Measurements from ENCODE around the gene GLOD4. TPM values are rescaled to one million over a fixed set of nuclear protein-coding genes. Genes with fewer than 3 reads are reported as not detected.
"Not testable (repeated sequence)": the region's sequence is repeated elsewhere in the genome, so short reads cannot be mapped to it uniquely, and the experiment has no call there.

The GLOD4 gene
- total RNA-seq, 1 experiment from 2014 or later: 39.3 TPM

DNA sequence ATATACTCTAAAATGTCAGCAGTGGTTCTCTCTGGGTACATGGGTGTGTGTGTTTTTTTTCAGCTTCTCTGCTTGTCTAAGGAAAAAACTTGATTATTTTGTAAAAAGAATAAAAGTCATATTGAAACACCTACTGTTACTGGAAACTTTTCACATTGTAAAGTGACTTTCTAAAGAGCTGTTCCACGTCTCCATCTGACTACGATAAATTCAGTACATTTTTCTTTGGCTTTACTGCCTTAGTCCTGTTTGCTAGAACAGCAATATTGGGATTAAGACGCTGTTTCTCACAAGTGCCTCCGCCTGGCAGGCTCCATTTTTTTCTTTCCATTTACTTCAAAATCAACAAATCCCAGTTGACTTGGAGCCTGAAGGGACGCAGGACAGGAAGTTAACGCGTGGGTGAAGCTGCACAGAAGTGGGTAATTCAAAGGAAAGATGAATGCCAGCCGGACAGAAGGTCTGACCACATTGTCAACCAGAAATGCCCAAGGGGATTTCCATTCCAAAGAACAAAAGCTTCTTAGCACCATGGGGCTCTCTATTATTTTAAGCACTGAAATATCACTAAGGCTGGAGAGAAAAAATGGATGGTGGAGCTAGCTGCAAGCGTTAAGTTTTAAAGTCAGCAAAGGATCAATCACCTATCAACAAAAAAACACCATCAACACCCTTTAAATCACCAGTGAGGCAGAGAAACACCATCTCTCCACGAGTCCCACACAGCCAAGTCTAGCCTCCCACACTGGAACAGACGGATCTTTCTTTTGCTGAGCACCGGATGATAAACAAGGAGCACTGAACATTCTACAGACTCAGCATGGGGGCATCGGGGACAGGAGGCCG, 8.4 kb downstream of the GLOD4 start:
- peak; percentile 88 for DNase-seq (ENCODE audit: low read depth)

DNA sequence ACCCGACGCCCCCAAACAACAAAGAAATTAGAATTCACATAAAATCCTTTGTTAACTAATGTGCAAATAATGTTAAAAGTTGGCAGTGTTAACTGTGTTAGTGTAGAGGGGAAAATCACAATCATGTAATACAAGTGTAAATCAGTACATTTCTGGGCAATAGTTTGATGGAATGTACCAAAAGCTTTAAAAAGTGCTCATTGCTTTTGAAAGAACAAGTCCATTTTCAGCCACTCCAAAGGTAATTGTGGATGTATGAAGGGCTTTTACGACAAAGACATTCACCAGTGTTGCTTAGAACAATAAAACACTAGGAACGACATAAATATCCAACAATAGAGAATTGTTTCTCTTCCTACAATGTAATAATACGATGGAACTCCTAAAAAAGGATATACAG, 9.1 kb downstream of the GLOD4 start:
- no peak for DNase-seq (ENCODE audit: low read depth)

DNA sequence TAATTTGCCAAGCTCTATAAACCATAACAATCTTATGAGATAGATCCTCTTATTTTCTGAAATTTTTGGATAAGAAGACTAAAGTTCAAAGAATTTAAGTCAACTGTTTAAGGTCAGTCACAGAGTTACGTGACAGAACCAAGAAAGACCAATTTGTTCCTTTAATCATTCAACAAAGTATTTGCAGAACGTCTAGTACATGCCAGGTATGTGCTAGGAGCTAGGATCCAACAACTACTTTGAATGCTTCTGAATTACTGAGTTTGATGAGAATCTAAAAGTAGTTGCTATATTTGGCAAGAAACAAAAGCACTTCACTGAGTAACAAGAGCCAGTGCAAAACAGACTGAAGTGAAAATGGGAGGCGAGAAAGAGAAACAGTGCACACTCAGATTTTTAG, 15.0 kb downstream of the GLOD4 start:
- DNase-seq (ENCODE audit: low read depth): no peak

DNA sequence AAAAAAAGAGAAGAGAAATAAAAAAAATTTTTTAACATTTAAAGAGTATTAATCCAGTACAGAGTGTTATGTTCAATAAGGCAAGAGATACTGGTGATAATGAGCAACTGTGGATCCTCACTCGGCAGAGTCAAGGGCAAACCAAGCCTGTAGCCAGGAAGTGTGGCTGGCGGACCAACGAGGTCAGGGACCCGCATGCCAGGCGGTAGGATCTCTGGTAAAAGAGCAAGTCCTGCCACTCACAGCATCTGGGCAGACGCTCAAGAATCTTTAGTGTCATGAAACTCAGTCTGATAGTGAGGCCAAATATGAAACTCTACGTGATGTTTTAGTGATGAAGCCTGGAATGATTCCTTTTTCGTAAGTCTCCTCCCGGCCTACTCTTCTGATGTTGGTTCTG, 21.7 kb downstream of the GLOD4 start:
- no peak for DNase-seq (ENCODE audit: low read depth)

DNA sequence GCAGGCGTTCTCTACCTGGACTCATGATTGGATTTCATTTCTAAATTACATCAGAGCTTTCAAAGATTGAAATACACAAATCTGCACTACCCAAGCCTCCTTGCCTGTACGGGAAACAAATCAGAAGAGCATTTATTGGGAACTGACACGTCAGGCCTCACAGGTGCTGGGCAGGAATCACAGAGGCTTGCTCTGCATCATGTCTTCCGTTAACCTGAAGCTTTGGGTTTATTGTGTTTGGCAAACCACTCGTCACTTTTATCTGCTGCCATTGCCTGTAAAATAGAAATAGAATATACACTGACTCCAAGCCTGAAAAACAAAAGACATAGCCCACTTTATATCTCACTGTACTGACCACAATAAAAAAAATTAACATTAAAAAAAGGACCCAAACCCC, 22.1 kb downstream of the GLOD4 start:
- no peak for DNase-seq (ENCODE audit: low read depth)

DNA sequence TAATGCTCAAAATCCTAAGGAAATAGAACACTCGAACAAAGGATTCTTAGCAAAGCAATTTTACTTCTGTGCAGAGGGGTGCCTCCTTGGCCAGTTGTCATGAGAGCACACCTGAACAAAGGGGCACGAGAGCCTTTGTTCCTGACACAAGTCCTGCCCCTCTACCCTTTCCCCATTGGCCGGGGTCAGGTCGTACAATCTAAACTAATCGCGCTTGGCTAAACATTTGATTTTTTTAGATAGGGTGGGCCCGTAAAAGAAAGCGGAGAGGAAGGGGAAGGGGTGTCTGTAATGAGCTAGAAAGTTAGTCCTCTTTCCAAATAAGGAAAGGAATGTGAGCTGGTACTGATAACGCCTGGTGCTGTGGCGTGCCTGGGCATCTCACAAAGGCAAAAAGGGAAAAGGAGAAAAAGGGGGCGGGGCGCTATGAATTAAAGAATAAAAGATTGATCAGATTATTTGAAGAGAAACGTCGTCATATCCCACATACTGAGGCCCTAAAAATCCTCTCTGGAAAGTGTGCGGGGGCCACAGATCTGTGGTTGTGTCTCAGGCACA, 26.0 kb downstream of the GLOD4 start:
- DNase-seq (ENCODE audit: low read depth): not testable (repeated sequence)

DNA sequence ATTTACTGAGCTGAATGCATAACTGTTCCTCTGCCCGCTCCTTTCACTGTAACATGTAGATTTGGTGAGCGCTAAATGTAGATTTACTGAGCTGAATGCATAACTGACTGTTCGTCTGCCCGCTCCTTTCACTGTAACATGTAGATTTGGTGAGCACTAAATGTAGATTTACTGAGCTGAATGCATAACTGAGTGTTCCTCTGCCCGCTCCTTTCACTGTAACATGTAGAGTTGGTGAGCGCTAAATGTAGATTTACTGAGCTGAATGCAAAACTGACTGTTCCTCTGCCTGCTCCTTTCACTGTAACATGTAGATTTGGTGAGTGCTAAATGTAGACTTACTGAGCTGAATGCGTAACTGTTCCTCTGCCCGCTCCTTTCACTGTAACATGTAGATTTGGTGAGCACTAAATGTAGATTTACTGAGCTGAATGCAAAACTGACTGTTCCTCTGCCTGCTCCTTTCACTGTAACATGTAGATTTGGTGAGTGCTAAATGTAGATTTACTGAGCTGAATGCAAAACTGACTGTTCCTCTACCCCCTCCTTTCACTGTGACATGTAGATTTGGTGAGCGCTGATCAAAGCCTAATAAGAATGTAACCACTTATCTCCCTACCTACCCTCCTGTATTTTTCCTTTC, 26.6 kb downstream of the GLOD4 start:
- not testable (repeated sequence) for DNase-seq (ENCODE audit: low read depth)

DNA sequence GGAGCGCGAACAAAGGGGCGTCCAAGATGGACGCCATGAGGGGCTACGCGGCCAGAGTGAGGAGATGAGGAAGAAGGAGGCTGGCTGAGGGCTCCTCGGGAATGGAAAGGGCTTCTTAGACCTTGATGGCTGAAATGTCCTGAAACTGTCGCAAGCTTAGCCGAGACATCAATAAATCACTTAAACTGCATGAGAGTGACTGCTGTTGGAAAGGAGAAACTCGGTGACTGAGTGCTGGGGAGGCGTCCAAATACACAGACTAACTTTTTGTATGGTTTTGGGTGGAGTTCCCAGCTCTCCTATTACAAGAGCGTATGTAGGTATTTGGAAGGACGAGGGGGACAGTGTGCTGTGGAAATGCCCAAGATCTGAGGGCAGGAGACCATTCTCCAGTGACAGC, 28.7 kb downstream of the GLOD4 start:
- no peak for DNase-seq (ENCODE audit: low read depth)

DNA sequence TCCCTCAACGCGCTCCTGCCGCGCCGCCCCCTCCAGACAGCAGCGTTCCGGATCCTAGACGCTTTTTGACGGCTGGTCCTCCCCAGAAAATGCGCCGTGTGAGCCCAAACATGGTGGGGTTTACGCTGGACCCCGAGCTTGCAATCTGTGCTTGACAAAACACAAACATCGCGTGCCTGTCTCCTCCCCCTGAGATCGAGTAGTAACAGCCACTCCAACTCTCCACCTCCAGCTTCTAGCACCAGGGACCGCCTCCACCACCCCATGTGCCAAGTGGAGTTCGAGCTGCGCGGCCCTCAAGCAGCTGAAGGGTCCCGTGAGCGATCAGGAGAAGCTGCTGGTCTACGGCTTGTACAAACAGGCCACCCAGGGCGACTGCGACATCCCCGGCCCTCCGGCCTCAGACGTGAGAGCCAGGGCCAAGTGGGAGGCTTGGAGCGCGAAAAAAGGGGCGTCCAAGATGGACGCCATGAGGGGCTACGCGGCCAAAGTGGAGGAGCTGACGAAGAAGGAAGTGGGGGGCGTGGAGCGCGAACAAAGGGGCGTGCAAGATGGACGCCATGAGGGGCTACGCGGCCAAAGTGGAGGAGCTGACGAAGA, 29.4 kb downstream of the GLOD4 start:
- DNase-seq (ENCODE audit: low read depth): peak; percentile 47

DNA sequence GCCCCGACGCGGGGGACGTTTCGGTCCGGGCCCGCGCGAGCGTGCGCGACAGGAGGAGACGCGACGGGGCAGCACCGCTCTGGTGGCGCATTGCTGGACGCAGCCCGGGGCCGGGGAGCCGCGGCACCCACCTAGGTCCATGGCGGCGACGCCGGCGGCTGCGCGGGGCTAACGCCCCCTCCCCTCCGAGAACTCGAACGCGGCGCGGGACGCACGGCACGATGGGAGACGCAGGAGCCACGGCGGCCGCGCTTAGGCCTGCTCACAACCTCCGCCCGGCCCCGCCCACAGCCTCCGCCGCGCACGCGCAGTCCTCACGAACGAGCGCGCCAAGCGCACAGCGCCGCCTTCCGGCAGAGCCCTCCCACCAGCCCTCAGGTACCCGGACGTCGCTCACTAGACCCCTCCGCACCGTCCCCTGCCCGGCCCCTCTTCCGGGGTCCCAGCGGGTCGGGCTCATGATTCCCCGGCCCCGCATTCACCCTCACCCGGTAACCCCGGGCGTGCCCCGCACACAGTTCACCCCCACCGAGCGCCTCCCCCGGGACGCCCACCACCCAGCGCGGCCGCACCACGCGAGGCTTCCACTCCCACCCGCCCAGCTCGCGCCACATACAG, 30.0 kb downstream of the GLOD4 start, which contains the start of gene GEMIN4:
TSS of gene GEMIN4 (minus strand) at position 263 of the 618 bp plus-strand sequence. CDS start at position 141, 122 bp downstream.
- DNase-seq (ENCODE audit: low read depth): peak; percentile 75

DNA sequence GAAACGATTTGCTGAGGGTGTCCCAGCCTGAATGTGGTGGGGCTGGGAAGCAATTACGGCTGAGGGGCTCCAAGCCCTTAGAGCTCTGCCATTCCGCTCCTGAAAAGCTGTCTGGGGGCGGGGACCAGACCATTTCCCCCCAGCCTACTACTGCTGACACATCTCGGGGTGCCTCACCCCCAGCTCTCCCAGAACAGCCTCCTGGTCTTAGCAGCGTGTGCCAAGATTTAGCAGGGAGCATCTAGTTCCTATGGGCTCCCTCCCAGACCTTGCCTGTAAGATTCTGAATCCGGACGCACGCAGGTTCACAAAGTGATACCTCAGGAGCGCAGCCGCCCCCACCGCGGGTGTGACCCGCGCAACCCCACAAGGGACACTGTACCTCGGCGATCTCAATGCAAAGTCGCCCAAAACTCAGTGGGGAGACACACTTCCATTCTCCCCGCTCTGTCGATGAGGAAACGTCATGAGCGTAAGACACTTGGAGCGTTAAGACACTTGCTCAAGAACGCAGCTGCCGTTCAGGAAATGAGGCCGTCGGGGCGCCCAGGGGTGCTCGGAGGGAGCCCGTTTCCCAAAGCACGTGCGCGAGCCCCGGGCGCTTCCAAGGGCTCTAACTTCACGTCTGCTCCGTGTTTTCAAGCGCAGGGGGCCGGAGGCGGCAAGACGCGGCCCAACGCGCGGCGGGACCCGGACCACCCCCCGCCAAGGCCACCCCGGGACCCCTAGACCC, 30.6 kb downstream of the GLOD4 start:
- DNase-seq (ENCODE audit: low read depth): peak; percentile 35

DNA sequence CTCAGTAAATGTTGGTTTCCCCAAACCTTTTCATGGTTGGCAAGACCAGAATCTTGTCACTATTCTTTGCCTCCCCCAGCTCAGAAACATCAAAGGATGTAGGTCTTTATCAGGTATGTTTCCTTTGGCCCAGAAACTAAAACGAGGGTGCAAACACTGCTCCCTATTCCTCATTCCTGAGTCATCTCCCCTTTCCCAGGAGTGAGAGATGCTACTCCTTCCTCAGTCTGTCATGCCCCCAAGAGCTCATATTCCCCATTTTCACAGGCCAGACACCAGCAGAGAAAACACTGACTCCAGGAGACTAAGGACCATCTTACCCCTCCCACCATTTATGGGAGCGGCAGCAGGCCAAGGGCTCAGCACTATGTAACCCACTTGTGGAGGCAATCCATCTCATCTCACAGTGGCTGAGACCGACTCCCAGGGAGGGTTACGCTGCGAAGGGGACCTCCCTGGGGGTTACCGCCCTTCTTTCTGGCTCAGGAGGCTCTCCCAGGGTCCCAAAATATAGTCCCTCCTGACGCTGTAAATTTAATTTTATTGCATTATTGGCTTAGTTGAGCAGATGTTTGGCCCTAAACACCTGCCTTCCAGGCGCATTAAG, 31.5 kb downstream of the GLOD4 start:
- no peak for DNase-seq (ENCODE audit: low read depth)

DNA sequence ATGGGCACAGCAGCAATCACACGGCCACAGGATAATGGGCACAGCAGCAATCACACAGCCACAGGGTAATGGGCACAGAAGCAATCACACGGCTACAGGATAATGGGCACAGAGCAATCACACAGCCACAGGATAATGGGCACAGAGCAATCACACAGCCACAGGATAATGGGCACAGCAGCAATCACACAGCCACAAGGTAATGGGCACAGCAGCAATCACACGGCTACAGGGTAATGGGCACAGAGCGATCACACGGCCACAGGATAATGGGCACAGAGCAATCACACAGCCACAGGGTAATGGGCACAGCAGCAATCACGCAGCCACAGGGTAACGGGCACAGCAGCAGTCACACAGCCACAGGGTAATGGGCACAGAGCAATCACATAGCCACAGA, 32.7 kb downstream of the GLOD4 start:
- DNase-seq (ENCODE audit: low read depth): not testable (repeated sequence)

DNA sequence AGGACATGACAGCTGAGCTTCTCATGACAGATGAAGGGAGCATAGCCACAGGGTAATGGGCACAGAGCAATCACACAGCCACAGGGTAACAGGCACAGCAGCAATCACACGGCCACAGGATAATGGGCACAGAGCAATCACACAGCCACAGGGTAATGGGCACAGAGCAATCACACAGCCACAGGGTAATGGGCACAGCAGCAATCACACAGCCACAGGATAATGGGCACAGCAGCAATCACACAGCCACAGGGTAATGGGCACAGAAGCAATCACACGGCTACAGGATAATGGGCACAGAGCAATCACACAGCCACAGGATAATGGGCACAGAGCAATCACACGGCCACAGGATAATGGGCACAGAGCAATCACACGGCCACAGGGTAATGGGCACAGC, 33.5 kb downstream of the GLOD4 start:
- DNase-seq (ENCODE audit: low read depth): not testable (repeated sequence)

DNA sequence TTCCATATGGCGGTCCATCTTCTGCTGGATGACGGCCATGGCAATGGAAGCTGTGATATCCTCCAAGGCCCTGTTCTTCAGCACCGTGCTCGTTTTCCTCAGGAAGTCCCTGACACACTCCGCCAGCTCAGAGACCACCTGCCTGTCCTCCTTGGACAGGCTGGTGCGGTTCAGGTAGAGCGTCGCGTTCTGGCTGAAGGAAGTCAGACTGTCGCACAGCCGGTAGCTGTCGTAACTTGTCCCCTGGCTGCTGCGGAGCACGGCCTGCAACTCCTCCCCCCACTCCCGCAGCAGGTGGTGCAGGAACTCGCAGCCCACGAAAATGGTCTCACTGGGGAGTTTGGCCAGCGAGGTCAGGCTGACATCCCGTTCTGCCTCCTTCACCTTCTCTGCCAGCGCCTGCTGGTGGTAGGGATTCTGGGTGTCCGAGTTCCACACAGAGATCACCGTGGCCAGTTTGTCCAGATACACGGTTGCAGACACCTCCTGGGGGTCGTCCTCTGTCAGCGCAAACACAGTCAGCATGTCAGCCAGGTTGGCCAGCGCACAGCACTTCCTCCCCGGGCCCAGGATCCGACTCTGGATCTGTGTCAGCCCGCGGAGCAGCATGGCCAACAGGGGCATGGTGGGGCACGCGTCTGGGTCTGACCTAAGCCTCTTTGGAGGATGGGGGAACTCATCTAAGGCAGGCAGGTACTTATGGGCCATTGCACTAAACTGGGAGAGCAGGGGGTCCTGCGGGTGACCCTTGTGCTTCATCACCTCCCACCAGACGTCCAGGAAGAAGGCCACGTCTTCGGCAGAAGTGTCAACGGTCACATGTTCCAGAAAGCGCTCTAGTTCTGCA, 35.1 kb downstream of the GLOD4 start:
- no peak for DNase-seq (ENCODE audit: low read depth)

DNA sequence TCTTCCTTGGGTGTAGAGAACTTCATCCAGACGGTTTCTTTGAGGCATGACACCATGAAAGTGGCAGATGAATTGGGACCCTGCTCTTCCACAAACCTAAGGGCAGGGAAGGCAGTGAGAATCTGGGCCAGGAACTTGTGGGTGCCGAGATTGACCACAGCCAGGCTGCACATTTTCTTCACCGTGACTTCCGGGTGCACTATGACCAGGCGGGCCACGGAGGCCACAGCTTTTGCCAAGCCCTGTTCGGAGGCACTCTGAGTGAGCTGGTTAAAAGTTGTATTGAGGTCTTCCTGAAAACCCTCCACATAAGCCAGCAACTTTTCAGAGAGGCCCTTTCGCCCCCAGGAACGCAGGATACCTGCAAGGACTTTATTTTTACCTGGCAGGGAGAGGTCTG, 35.9 kb downstream of the GLOD4 start:
- DNase-seq (ENCODE audit: low read depth): no peak

DNA sequence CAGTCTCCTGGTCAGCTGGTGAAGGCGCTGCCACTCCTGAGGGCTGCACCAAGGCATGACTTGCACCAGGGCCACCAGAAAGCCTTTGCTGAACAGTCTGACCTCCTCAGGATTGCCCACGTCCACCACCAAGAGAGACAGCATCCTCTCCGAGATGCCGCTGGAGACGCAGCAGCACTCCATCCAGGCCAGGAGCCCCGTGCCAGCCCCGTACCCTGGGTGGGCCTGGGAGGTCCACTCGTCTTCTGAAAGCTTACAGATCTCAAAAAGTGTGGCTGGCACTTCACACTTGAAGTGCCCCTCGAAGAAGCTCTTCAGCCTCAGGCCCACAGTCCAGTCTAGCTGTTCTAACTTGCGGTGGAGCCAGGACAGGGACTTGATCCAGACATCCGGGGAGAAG, 36.7 kb downstream of the GLOD4 start:
- no peak for DNase-seq (ENCODE audit: low read depth)

DNA sequence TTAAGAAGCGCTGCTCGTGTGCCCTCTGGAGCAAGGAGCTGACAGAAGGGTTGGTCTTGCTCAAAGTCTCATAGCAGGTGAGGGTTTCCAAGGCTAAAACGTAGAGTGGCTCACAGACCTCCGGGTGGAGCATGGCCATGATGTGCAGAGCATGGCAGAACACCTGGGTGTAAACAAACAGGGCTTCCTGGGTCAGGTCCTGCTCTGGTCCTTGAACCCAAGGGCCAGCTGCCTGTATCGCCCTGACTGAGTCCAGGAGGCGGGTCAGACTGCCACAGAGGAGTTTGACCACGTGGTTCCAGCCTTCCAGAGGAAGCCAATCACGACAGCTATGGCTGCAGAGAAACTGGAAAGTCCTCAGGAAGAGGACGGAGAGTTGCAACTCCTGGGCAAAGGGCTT, 37.1 kb downstream of the GLOD4 start:
- DNase-seq (ENCODE audit: low read depth): no peak

DNA sequence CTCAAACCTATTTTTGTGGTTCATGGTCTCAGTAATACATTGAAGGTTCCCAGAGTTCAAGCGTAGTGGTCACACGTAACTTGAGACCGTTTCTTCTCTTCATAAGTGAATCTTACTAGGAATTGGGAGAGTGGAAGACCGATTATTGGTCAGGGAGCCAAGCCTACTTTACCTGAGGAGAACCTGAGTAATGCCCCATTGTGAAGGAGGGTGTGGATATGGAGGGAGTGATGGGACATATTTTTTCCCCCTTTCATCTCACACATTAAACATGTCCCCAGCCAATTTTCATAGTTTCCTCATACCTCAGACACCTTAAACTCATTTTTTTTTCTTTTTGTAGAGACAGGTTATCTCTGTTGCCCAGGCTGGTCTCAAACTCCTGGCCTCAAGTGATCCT, 38.9 kb downstream of the GLOD4 start:
- DNase-seq (ENCODE audit: low read depth): no peak
